Testis (tissue), 2 donors: ENCODE results near the gene GP1BA.

Source experiments
- CTCF ChIP-seq, 3 experiments: fragments of 450-650 bp in 2 of 3; fragments of 200-600 bp in 1 of 3; sonication (generic) in 1 of 3; IDR thresholded peaks; one replicate each; pipeline ENCODE4 v1.5.1; 2016 to 2019; ENCODE audit warnings: antibody characterized with exemption in 3 of 3, mild to moderate bottlenecking in 2 of 3, moderate library complexity in 1 of 3
- POLR2A ChIP-seq: fragments of 450-650 bp; IDR thresholded peaks from one replicate; pipeline ENCODE4 v1.6.1; 2017; ENCODE audit warnings: antibody characterized with exemption, mild to moderate bottlenecking, moderate library complexity

GRCh38 chr17:4949321-4950074, 17.4 kb downstream of the GP1BA start:
- TF ChIP-seq POLR2A: no peak
- no peak for TF ChIP-seq CTCF (IDR thresholded peaks at IDR 0.05)
